DOHH2 (cell line): Measurements from ENCODE around the gene RHD.

Experiments
- CTCF ChIP-seq: fragments of 200-600 bp; sonication (generic); IDR thresholded peaks from one replicate; pipeline ENCODE4 v1.5.1; 2014; ENCODE audit warnings: antibody characterized with exemption, mild to moderate bottlenecking, low read depth, low read length; ENCODE audit not compliant: poor library complexity, severe bottlenecking
- EZH2phosphoT487 ChIP-seq: fragments of 200-600 bp; sonication (generic); IDR thresholded peaks from 2 replicates; pipeline ENCODE4 v1.6.1; 2017; ENCODE audit warnings: borderline replicate concordance, mild to moderate bottlenecking, antibody characterized with exemption, low read length, moderate library complexity, mixed read lengths

GRCh38 chr1:25369241-25369640 lies 96.9 kb downstream of the RHD start:
- TF ChIP-seq EZH2phosphoT487 (no peak), CTCF (no peak)
